Activated B cell treated with CpG ODN at 0.5 μM for 24 hours (primary cell): Measurements from ENCODE around the gene U2SURP. TPM values are rescaled to one million over a fixed set of nuclear protein-coding genes. Genes with fewer than 3 reads are reported as not detected.
"Not testable (repeated sequence)": the region's sequence is repeated elsewhere in the genome, so short reads cannot be mapped to it uniquely, and the experiment has no call there.

Experiments
- ATAC-seq: fragments of 200-7000 bp; cut with Tn5 transposase; one replicate; pipeline ENCODE4 v1.10.0; 2021; ENCODE audit warnings: low read depth, mild to moderate bottlenecking, moderate library complexity
- CTCF ChIA-PET: fragments of 350-600 bp; sonication (Branson Sonifier 250); formaldehyde crosslinking; loops from one replicate; lab custom pipeline; 2021; ENCODE audit warnings: antibody characterized with exemption; lab: Charles Lee
- POLR2A ChIA-PET: fragments of 350-600 bp; sonication (Branson Sonifier 250); formaldehyde crosslinking; loops from one replicate; lab custom pipeline; 2021; ENCODE audit warnings: antibody characterized with exemption; lab: Charles Lee
- DNase-seq: peaks from one replicate; pipeline ENCODE4 v3.0.0; 2022
- H3K27ac Mint-ChIP-seq: one replicate; pipeline ENCODE4 v1.8.0; 2020; ENCODE audit warnings: mixed read lengths
- H3K27me3 Mint-ChIP-seq: one replicate; pipeline ENCODE4 v1.8.0; 2021; ENCODE audit warnings: mixed read lengths
- H3K36me3 Mint-ChIP-seq: one replicate; pipeline ENCODE4 v1.8.0; 2021; ENCODE audit warnings: low read depth, mixed read lengths
- H3K4me1 Mint-ChIP-seq: one replicate; pipeline ENCODE4 v1.8.0; 2021; ENCODE audit warnings: mixed read lengths
- H3K4me3 Mint-ChIP-seq: one replicate; pipeline ENCODE4 v1.8.0; 2020; ENCODE audit warnings: mild to moderate bottlenecking, mixed read lengths
- H3K9me3 Mint-ChIP-seq: one replicate; pipeline ENCODE4 v1.8.0; 2020; ENCODE audit warnings: mixed read lengths
- CTCF ChIP-seq: fragments of 200-600 bp; IDR thresholded peaks from one replicate; pipeline ENCODE4 v1.8.0; 2022; ENCODE audit warnings: antibody characterized with exemption, mild to moderate bottlenecking
- intact Hi-C: fragments of 100-400 bp; cut with micrococcal nuclease; formaldehyde crosslinking; loops from one replicate; pipeline ENCODE4 v1.15.1; 2024
- total RNA-seq: library from RNA; stranded (reverse); gene quantifications from 2 replicates; pipeline ENCODE4 v1.2.3, GENCODE V29; 2022

The U2SURP gene
- total RNA-seq, 1 donor from 2014 or later: 131 TPM

GRCh38 chr3:143011705-143012104, 10.3 kb downstream of the U2SURP start:
- POLR2A ChIA-PET: interaction anchor here (0.6 to 2.5 kb wide), 2 partner anchors 10 to 12 kb away, joined by 8 to 11 read pairs; partner anchors contain the start of gene U2SURP
- peaks cover 46% of the 10 kb centered on the region for H3K4me1 Mint-ChIP-seq
- H3K4me3 Mint-ChIP-seq: no peak overlapping the region
- no peaks in the 10 kb centered on the region for H3K27me3 Mint-ChIP-seq
- CTCF ChIA-PET: no interaction called here
- DNase-seq: no peak
- no peak overlapping the region for H3K27ac Mint-ChIP-seq
- ATAC-seq: no peak
- H3K9me3 Mint-ChIP-seq: no peaks in the 10 kb centered on the region
- no peak for TF ChIP-seq CTCF
- peaks cover 35% of the 10 kb centered on the region for H3K36me3 Mint-ChIP-seq
- intact Hi-C loops: no loop called here

GRCh38 chr3:143014921-143015320, 13.6 kb downstream of the U2SURP start:
- H3K4me1 Mint-ChIP-seq: peaks cover 18% of the 10 kb centered on the region
- DNase-seq: no peak
- no peak for ATAC-seq
- H3K36me3 Mint-ChIP-seq: peaks cover 63% of the 10 kb centered on the region
- H3K9me3 Mint-ChIP-seq: no peaks in the 10 kb centered on the region
- ChIA-PET CTCF (interaction anchor here (1.8 to 2.0 kb wide), 2 partner anchors 13 to 659 kb away, joined by 6 to 13 read pairs; partner anchors contain the start of gene U2SURP), POLR2A (no interaction called here)
- no peaks in the 10 kb centered on the region for H3K27me3 Mint-ChIP-seq
- H3K27ac Mint-ChIP-seq: no peak overlapping the region
- intact Hi-C loops: no loop called here
- no peak overlapping the region for H3K4me3 Mint-ChIP-seq
- TF ChIP-seq CTCF: no peak

- ATAC-seq (no peak), DNase-seq (no peak)
- no peaks in the 10 kb centered on the region for H3K27me3 Mint-ChIP-seq
- no peak overlapping the region for H3K27ac Mint-ChIP-seq
- ChIA-PET POLR2A (no interaction called here), CTCF (interaction anchor here (0.6 to 2.0 kb wide), 8 partner anchors 9 to 658 kb away, joined by 3 to 13 read pairs (median 3); partner anchors contain the start of genes CHST2 and U2SURP)
- peaks cover 10% of the 10 kb centered on the region for H3K4me1 Mint-ChIP-seq
- H3K4me3 Mint-ChIP-seq: no peak overlapping the region
- TF ChIP-seq CTCF: peak; percentile 79
- intact Hi-C loops: loop anchor here (1.0 to 2.0 kb wide), 3 partner anchors 15 to 658 kb away; partner anchors contain the start of gene U2SURP
- H3K9me3 Mint-ChIP-seq: no peaks in the 10 kb centered on the region
- H3K36me3 Mint-ChIP-seq: peaks cover 73% of the 10 kb centered on the region
Measured at GRCh38 chr3:143016321-143016972, 15.1 kb downstream of the U2SURP start.

- Mint-ChIP-seq H3K9me3 (no peaks in the 10 kb centered on the region), H3K36me3 (peaks cover 88% of the 10 kb centered on the region), H3K27ac (no peak overlapping the region), H3K4me1 (no peaks in the 10 kb centered on the region), H3K27me3 (no peaks in the 10 kb centered on the region), H3K4me3 (no peak overlapping the region)
- TF ChIP-seq CTCF: no peak
- ChIA-PET POLR2A (no interaction called here), CTCF (interaction anchor here (0.7 kb wide), 1 partner anchor 899 kb away, joined by 3 read pairs; no protein-coding TSS in a partner anchor)
- no peak for ATAC-seq
- intact Hi-C loops: no loop called here
- no peak for DNase-seq
Measured at GRCh38 chr3:143024351-143024960, 23.1 kb downstream of the U2SURP start.

- POLR2A ChIA-PET: no interaction called here
- Mint-ChIP-seq H3K36me3 (peaks cover 80% of the 10 kb centered on the region), H3K4me1 (peaks cover 3% of the 10 kb centered on the region), H3K27ac (no peak overlapping the region), H3K27me3 (no peaks in the 10 kb centered on the region), H3K9me3 (no peaks in the 10 kb centered on the region), H3K4me3 (no peak overlapping the region)
- DNase-seq (no peak), ATAC-seq (no peak)
- CTCF ChIA-PET: interaction anchor here (2.1 kb wide), 1 partner anchor 9 kb away, joined by 4 read pairs; no protein-coding TSS in a partner anchor
- no peak for TF ChIP-seq CTCF
- intact Hi-C loops: no loop called here
Measured at GRCh38 chr3:143031327-143031726, 30.0 kb downstream of the U2SURP start.

GRCh38 chr3:143031796-143032387, 30.5 kb downstream of the U2SURP start:
- H3K4me1 Mint-ChIP-seq, H3K4me3 Mint-ChIP-seq, H3K27me3 Mint-ChIP-seq, H3K9me3 Mint-ChIP-seq, DNase-seq, CTCF ChIA-PET, H3K27ac Mint-ChIP-seq, ATAC-seq, POLR2A ChIA-PET, intact Hi-C loops: not testable (repeated sequence)
- H3K36me3 Mint-ChIP-seq: peaks cover 83% of the 10 kb centered on the region
